ENCODE results near the gene ZNF668.

The ZNF668 gene

DNA sequence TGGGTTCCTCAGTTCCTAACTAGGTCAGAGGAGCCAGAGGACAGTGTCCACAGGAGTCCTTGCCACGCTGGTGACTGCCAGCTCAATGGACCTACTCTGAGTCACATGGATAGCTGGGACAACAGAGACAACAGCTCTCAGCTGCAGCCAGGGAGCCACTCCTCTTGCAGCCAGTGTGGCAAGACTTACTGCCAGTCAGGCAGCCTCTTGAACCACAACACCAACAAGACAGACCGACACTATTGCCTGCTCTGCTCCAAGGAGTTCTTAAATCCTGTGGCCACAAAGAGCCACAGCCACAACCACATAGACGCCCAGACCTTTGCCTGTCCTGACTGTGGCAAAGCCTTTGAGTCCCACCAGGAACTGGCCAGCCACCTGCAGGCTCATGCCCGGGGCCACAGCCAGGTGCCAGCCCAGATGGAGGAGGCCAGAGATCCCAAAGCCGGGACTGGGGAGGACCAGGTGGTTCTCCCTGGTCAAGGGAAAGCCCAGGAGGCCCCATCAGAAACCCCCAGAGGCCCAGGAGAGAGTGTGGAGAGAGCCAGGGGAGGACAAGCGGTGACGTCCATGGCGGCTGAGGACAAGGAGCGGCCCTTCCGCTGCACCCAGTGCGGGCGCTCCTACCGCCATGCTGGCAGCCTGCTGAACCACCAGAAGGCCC, 6.8 kb upstream of the ZNF668 start:
- DNase-seq: no peak

DNA sequence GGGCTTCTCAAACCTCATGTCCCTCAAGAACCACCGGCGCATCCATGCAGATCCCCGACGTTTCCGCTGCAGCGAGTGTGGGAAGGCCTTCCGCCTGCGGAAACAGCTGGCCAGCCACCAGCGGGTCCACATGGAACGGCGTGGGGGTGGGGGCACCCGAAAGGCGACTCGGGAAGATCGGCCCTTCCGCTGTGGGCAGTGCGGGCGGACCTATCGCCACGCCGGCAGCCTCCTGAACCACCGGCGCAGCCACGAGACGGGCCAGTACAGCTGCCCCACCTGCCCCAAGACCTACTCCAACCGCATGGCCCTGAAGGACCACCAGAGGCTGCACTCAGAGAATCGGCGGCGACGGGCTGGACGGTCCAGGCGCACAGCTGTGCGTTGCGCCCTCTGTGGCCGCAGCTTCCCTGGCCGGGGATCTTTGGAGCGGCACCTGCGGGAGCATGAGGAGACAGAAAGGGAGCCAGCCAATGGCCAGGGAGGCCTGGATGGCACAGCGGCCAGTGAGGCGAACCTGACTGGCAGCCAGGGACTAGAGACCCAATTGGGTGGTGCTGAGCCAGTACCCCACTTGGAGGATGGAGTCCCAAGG, 6.1 kb upstream of the ZNF668 start:
- DNase-seq: no peak

DNA sequence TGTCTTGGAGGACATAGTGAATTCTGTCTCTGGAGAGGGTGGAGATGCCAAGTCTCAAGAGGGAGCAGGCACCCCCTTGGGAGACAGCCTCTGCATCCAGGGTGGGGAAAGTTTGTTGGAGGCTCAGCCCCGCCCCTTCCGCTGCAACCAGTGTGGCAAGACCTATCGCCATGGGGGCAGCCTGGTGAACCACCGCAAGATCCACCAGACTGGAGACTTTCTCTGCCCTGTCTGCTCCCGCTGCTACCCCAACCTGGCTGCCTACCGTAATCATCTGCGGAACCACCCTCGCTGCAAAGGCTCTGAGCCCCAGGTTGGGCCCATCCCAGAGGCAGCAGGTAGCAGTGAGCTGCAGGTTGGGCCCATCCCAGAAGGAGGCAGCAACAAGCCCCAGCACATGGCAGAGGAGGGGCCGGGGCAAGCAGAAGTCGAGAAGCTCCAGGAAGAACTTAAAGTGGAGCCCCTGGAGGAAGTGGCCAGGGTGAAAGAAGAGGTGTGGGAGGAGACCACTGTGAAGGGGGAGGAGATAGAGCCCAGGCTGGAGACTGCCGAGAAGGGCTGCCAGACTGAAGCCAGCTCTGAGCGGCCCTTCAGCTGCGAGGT, 5.4 kb upstream of the ZNF668 start:
- no peak for DNase-seq

DNA sequence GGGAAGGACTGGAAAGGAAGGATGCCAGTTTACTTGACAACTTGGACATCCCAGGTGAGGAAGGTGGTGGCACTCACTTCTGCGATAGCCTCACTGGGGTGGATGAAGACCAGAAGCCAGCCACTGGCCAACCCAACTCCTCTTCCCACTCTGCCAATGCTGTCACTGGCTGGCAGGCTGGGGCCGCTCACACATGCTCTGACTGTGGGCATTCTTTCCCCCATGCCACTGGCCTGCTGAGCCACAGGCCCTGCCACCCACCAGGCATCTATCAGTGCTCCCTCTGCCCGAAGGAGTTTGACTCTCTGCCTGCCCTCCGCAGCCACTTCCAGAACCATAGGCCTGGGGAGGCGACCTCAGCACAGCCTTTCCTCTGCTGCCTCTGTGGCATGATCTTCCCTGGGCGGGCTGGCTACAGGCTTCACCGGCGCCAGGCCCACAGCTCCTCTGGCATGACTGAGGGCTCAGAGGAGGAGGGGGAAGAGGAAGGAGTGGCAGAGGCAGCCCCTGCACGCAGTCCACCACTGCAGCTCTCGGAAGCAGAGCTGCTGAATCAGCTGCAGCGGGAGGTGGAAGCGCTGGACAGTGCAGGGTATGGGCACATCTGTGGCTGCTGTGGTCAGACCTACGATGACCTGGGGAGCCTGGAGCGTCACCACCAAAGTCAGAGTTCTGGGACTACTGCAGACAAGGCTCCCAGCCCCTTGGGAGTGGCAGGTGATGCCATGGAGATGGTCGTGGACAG, 4.7 kb upstream of the ZNF668 start:
- no peak for DNase-seq

DNA sequence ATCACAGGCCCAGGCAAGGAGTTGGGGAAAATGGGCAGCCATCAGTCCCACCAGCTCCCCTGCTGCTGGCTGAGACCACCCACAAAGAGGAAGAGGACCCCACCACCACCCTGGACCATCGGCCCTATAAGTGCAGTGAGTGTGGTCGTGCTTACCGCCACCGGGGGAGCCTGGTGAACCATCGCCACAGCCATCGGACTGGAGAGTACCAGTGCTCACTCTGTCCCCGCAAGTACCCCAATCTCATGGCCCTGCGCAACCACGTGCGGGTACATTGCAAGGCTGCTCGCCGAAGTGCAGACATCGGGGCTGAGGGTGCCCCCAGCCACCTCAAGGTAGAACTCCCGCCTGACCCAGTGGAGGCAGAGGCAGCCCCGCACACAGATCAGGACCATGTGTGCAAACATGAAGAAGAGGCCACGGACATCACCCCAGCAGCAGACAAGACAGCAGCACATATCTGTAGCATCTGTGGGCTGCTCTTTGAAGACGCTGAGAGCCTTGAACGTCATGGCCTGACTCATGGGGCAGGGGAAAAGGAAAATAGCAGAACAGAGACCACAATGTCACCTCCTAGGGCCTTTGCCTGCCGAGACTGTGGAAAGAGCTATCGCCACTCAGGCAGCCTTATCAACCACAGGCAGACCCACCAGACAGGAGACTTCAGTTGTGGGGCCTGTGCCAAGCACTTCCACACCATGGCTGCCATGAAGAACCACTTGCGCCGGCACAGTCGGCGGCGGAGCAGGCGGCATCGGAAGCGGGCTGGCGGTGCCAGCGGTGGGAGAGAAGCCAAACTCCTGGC, 3.8 kb upstream of the ZNF668 start:
- DNase-seq: no peak

GRCh38 chr16:31077024-31077423, 3.0 kb upstream of the ZNF668 start:
- DNase-seq: no peak

GRCh38 chr16:31076319-31076718, 2.3 kb upstream of the ZNF668 start:
- DNase-seq: no peak

GRCh38 chr16:31074814-31075183, 759 bp upstream of the ZNF668 start:
- DNase-seq: no peak

GRCh38 chr16:31073142-31073969, 684 bp downstream of the ZNF668 start:
- peak; percentile 58 for DNase-seq

DNA sequence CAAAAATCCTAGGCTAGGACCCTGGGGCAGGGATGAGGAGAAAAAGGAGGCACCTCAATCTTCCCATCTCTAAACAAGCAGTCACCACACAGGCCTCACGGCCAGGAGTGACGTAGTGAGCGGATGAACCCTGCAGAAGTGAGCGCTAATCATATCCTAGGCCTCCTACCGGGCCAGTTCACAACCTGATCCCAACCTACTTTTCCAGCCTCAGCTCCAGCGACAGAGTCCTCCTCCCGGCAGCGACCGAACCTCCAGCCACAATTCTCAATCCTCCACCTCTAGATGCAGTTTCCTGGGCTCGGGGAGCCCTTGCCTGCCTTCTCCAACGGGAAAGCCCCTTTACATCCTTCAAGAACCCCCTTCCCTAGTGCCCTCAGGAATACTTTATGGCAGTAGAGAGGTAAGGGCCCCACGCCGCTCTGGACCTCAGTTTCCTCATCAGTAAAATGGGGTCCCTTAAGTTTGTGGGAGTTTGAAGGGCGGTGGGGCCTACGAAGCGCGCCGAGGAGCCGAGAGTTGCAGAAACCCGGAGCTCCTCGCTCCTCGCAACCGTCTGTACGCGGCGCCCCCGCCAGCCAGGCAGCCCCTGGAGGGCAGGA, 1.4 kb downstream of the ZNF668 start:
- no peak for DNase-seq

- no peak for DNase-seq
These were observed 2.2 kb downstream of the ZNF668 start for GRCh38 chr16:31071861-31072260.

DNA sequence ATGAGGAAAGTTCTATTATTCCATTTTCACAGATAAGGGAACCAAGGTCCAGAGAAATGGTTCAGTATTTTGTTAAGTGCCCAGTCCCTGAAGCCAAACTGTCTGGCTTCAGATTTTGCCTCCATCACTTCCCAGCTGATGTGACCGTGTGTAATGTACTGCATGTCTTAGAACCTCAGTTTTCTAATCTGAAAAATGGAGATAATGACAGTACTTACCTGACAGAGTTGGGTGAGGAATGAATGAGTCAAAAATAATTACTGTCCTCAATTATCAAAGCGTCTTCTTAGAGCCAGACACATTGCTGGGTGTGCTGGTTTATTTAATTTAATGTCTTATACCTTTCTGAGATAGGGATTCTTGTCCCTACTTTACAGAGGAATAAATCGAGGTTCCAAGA, 6.7 kb downstream of the ZNF668 start:
- no peak for DNase-seq

GRCh38 chr16:31064882-31065461, 9.1 kb downstream of the ZNF668 start:
- DNase-seq: no peak

- no peak for DNase-seq
These were observed 10.0 kb downstream of the ZNF668 start for GRCh38 chr16:31063843-31064611.

DNA sequence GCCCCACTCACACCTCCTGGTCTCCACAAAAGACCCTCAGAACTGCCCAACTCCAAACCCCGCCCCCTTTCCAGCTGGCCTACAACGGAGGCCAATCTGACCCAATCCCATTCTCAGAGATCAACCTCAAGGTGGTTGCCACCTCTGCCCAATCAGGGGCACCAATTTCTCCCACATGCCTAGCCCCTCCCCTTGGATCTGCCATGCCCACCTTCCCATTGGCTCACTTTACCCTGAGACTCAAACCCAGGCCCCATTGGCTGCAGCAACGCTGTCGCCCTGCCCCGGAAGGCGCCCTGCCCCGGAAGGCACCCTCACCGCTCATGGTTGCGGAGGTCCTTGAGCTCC, 10.6 kb downstream of the ZNF668 start:
- no peak for DNase-seq

GRCh38 chr16:31061813-31062440, 12.1 kb downstream of the ZNF668 start:
- no peak for DNase-seq

- DNase-seq: no peak
These were observed 12.8 kb downstream of the ZNF668 start for GRCh38 chr16:31061126-31061812.

DNA sequence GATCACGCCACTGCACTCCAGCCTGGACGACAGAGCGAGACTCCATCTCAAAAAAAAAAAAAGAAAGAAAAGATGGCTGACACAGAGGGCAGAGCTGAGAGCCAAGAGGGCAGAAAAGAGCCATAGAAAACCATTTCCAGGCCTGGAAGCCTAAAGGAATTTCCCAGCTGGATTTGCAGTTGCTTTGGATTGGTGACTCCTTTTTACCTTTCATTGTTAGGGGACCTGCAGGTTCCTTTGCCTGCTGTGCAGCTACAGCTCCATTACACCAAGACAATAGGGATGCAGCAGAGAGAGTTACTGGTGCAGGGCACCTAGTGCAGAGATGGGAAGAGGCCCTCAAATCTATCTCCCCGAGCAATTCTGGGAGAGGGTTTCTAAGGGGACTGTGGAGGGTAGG, 18.4 kb downstream of the ZNF668 start:
- DNase-seq: no peak

- DNase-seq: no peak
These were observed 21.9 kb downstream of the ZNF668 start for GRCh38 chr16:31052114-31052513.
